H1 (cell line): ENCODE results near the gene BIRC2. TPM values are rescaled to one million over a fixed set of nuclear protein-coding genes. Genes with fewer than 3 reads are reported as not detected.

Source experiments
- CTCF ChIA-PET: fragments of 300-600 bp; sonication (Branson Sonifier 250); formaldehyde crosslinking; loops from one replicate; lab custom pipeline; 2021; ENCODE audit not compliant: partially characterized antibody; lab: Charles Lee
- POLR2A ChIA-PET: fragments of 300-600 bp; sonication (Branson Sonifier 250); formaldehyde crosslinking; loops from one replicate; lab custom pipeline; 2021; ENCODE audit warnings: inconsistent platforms; ENCODE audit not compliant: partially characterized antibody; lab: Charles Lee
- DNase-seq, 2 experiments: peaks; one replicate each; pipeline versions ENCODE4 v3.0.0 to v3.0.0-alpha.2; 2010 to 2022; ENCODE audit warnings: low spot score in 2 of 2, low read depth in 1 of 2, mixed read lengths in 1 of 2
- FAIRE-seq: peaks from 2 replicates; lab custom pipeline; 2011; peaks lifted over from hg19 to GRCh38; lab: Jason Lieb, UNC
- H2AFZ ChIP-seq: 2 replicates; pipeline ENCODE4 v1.8.1; 2012; ENCODE audit warnings: low read length, inconsistent platforms
- H2AK5ac ChIP-seq: 2 replicates; pipeline ENCODE4 v1.6.1; 2013; ENCODE audit warnings: low read depth, low read length
- H2BK120ac ChIP-seq: replicated peaks from 2 replicates; pipeline ENCODE3; 2013; ENCODE audit warnings: low read depth, low read length, inconsistent platforms
- H2BK12ac ChIP-seq: 2 replicates; pipeline ENCODE4 v1.6.1; 2013; ENCODE audit warnings: low read depth, low read length
- H2BK15ac ChIP-seq: 2 replicates; pipeline ENCODE4 v1.6.1; 2013; ENCODE audit warnings: low read length
- H2BK20ac ChIP-seq: 2 replicates; pipeline ENCODE4 v1.6.1; 2013; ENCODE audit warnings: low read length
- H2BK5ac ChIP-seq: 2 replicates; pipeline ENCODE4 v1.6.1; 2013; ENCODE audit warnings: low read depth, low read length
- H3K14ac ChIP-seq: 2 replicates; pipeline ENCODE4 v1.6.1; 2013; ENCODE audit warnings: inconsistent platforms; ENCODE audit not compliant: insufficient read length
- H3K18ac ChIP-seq: 2 replicates; pipeline ENCODE4 v1.6.1; 2013; ENCODE audit warnings: low read length; ENCODE audit errors: extremely low read depth
- H3K23ac ChIP-seq: 2 replicates; pipeline ENCODE4 v1.6.1; 2013; ENCODE audit warnings: inconsistent platforms; ENCODE audit not compliant: insufficient read length
- H3K23me2 ChIP-seq: 2 replicates; pipeline ENCODE4 v1.6.1; 2013; ENCODE audit warnings: low read depth, low read length
- H3K27ac ChIP-seq: 2 replicates; pipeline ENCODE4 v1.6.1; 2011; ENCODE audit warnings: low read depth, low read length, inconsistent platforms
- H3K27me3 ChIP-seq, 4 experiments: replicated peaks in 1 of 4; 1 replicate in 1 of 4; 2 replicates in 3 of 4; pipeline versions ENCODE4 v1.6.1 to v1.8.1; 2011 to 2013; ENCODE audit warnings: low read length in 3 of 4, mild to moderate bottlenecking in 3 of 4, inconsistent platforms in 2 of 4, mixed read lengths in 2 of 4, moderate library complexity in 1 of 4; ENCODE audit not compliant: control insufficient read depth in 3 of 4, insufficient read depth in 3 of 4; ENCODE audit errors: extremely low read depth in 1 of 4
- H3K36me3 ChIP-seq, 4 experiments: 2 replicates each; pipeline versions ENCODE4 v1.6.1 to v1.8.1; 2011 to 2013; ENCODE audit warnings: mild to moderate bottlenecking in 4 of 4, low read length in 3 of 4, moderate library complexity in 2 of 4, control low read depth in 1 of 4, inconsistent platforms in 1 of 4; ENCODE audit not compliant: insufficient read depth in 4 of 4, control insufficient read depth in 2 of 4
- H3K4ac ChIP-seq: replicated peaks from 2 replicates; pipeline ENCODE3; 2013; ENCODE audit warnings: low read length, low read depth, mixed read lengths, inconsistent platforms; ENCODE audit not compliant: insufficient read length
- H3K4me1 ChIP-seq, 4 experiments: replicated peaks in 1 of 4; 1 replicate in 1 of 4; 2 replicates in 3 of 4; pipeline versions ENCODE4 v1.6.1 to v1.8.1; 2011 to 2013; ENCODE audit warnings: low read length in 3 of 4, inconsistent platforms in 2 of 4, mixed read lengths in 1 of 4; ENCODE audit not compliant: insufficient read depth in 4 of 4, control insufficient read depth in 3 of 4
- H3K4me2 ChIP-seq, 2 experiments: 2 replicates each; pipeline versions ENCODE4 v1.6.1 to v1.8.1; 2011 to 2013; ENCODE audit warnings: low read depth in 2 of 2, low read length in 2 of 2, control low read depth in 1 of 2, inconsistent platforms in 1 of 2, mild to moderate bottlenecking in 1 of 2; ENCODE audit not compliant: insufficient read depth in 1 of 2
- H3K4me3 ChIP-seq, 4 experiments: fragments of 200-600, 300-600 bp in 1 of 4; sonication (generic), shearing (Covaris generic), sonication (Bioruptor Twin) in 1 of 4; 2 replicates each; pipeline versions ENCODE4 v1.5.1 to v1.8.1; 2011 to 2016; ENCODE audit warnings: low read length in 4 of 4, low read depth in 3 of 4, control low read depth in 2 of 4, inconsistent platforms in 2 of 4, mild to moderate bottlenecking in 2 of 4, mixed read lengths in 1 of 4, moderate library complexity in 1 of 4; ENCODE audit not compliant: insufficient read depth in 2 of 4; ENCODE audit errors: extremely low read depth in 1 of 4
- H3K56ac ChIP-seq: replicated peaks from 2 replicates; pipeline ENCODE3; 2013; ENCODE audit warnings: low read depth, mild to moderate bottlenecking, mixed read lengths, low read length, inconsistent platforms; ENCODE audit not compliant: insufficient read length
- H3K79me1 ChIP-seq: 2 replicates; pipeline ENCODE4 v1.6.1; 2013; ENCODE audit warnings: low read depth, low read length, control low read depth
- H3K79me2 ChIP-seq, 2 experiments: 2 replicates each; pipeline versions ENCODE4 v1.6.1 to v1.8.1; 2012 to 2013; ENCODE audit warnings: low read length in 2 of 2, mild to moderate bottlenecking in 2 of 2, inconsistent platforms in 1 of 2; ENCODE audit not compliant: insufficient read depth in 2 of 2, control insufficient read depth in 1 of 2
- H3K9ac ChIP-seq, 4 experiments: replicated peaks in 1 of 4; 1 replicate in 1 of 4; 2 replicates in 3 of 4; pipeline versions ENCODE4 v1.6.1 to v1.8.1; 2011 to 2013; ENCODE audit warnings: low read depth in 3 of 4, low read length in 3 of 4, control low read depth in 2 of 4, mild to moderate bottlenecking in 2 of 4, moderate library complexity in 2 of 4, inconsistent platforms in 1 of 4; ENCODE audit errors: extremely low read depth in 1 of 4
- H3K9me3 ChIP-seq, 2 experiments: 2 replicates each; pipeline versions ENCODE4 v1.6.1 to v1.8.1; 2012 to 2013; ENCODE audit warnings: mild to moderate bottlenecking in 2 of 2, moderate library complexity in 2 of 2, control low read depth in 1 of 2, inconsistent platforms in 1 of 2, low read depth in 1 of 2, low read length in 1 of 2, mixed read lengths in 1 of 2; ENCODE audit not compliant: insufficient read depth in 2 of 2
- H4K20me1 ChIP-seq, 2 experiments: replicated peaks in 1 of 2; 2 replicates each; pipeline versions ENCODE3 to v1.8.1; 2011 to 2013; ENCODE audit warnings: inconsistent platforms in 2 of 2, low read length in 2 of 2, mild to moderate bottlenecking in 1 of 2; ENCODE audit not compliant: insufficient read depth in 2 of 2, control insufficient read depth in 1 of 2
- H4K5ac ChIP-seq: 2 replicates; pipeline ENCODE4 v1.6.1; 2013; ENCODE audit warnings: low read length, low read depth, mixed read lengths, inconsistent platforms; ENCODE audit not compliant: insufficient read length
- H4K8ac ChIP-seq: 2 replicates; pipeline ENCODE4 v1.8.0; 2013; ENCODE audit warnings: mild to moderate bottlenecking, moderate library complexity, low read length, inconsistent platforms; ENCODE audit not compliant: insufficient read depth; ENCODE audit errors: extremely low read depth
- H4K91ac ChIP-seq: replicated peaks from 2 replicates; pipeline ENCODE3; 2013; ENCODE audit warnings: low read length, mixed read lengths, inconsistent platforms; ENCODE audit not compliant: insufficient read length
- ASH2L ChIP-seq: fragments of 200-600, 300-600 bp; sonication (generic); IDR thresholded peaks from one replicate; pipeline ENCODE4 v1.7.1; 2017; ENCODE audit warnings: low read length
- BACH1 ChIP-seq: IDR thresholded peaks from 2 replicates; pipeline ENCODE4 v1.6.1; 2012; ENCODE audit warnings: low read length, improper control_type of control experiment
- POU5F1 ChIP-seq: IDR thresholded peaks from 2 replicates; pipeline ENCODE4 v1.6.1; 2011; ENCODE audit warnings: low read depth, mild to moderate bottlenecking, low read length, moderate library complexity
- TEAD4 ChIP-seq: IDR thresholded peaks from 2 replicates; pipeline ENCODE4 v1.6.1; 2012; ENCODE audit warnings: low read depth, low read length, inconsistent platforms, mixed read lengths
- WGBS, 2 experiments: shearing (Covaris generic) in 1 of 2; methylation state at CpG; one replicate each; pipeline versions ENCODE4 v1.1.6 to v1.1.7; 2013 to 2015; ENCODE audit warnings: low lambda C conversion rate in 2 of 2, mixed read lengths in 2 of 2, inconsistent platforms in 1 of 2, low coverage in 1 of 2, missing lambda C conversion rate in 1 of 2; ENCODE audit not compliant: insufficient replicate concordance in 2 of 2, insufficient coverage in 1 of 2, insufficient read length in 1 of 2; ENCODE audit errors: extremely low coverage in 1 of 2, missing lambda C conversion rate in 1 of 2; 5-methylcytosine and 5-hydroxymethylcytosine counted together
- polyA plus RNA-seq, 7 experiments: library from polyadenylated mRNA; depleted of rRNA in 3 of 7; stranded (reverse) in 5 of 7; unstranded in 2 of 7; fragments of >200 nt in 5 of 7; fragments of 200-250 nt in 2 of 7; gene quantifications; 1 replicate in 5 of 7; 2 replicates in 1 of 7; 4 replicates in 1 of 7; pipeline versions ENCODE4 v1.2.1 to v1.2.3, GENCODE V29; 2011 to 2013; ENCODE audit warnings: missing spikeins in 2 of 7, mixed read lengths in 2 of 7
- total RNA-seq: library from RNA; stranded (reverse); fragmentation: NEBNext Ultra II Directional; extraction: Animal tissue kit (Norgen Biotek cat#: 25700); gene quantifications from 2 replicates; pipeline ENCODE4 v1.2.1, GENCODE V29; 2021

The BIRC2 gene
- total and polyA plus RNA-seq, 2 of the 8 experiments (the other 6 are each of a cell fraction or from before 2014, with no cell fraction given) = 18.4 to 24.7 TPM

DNA sequence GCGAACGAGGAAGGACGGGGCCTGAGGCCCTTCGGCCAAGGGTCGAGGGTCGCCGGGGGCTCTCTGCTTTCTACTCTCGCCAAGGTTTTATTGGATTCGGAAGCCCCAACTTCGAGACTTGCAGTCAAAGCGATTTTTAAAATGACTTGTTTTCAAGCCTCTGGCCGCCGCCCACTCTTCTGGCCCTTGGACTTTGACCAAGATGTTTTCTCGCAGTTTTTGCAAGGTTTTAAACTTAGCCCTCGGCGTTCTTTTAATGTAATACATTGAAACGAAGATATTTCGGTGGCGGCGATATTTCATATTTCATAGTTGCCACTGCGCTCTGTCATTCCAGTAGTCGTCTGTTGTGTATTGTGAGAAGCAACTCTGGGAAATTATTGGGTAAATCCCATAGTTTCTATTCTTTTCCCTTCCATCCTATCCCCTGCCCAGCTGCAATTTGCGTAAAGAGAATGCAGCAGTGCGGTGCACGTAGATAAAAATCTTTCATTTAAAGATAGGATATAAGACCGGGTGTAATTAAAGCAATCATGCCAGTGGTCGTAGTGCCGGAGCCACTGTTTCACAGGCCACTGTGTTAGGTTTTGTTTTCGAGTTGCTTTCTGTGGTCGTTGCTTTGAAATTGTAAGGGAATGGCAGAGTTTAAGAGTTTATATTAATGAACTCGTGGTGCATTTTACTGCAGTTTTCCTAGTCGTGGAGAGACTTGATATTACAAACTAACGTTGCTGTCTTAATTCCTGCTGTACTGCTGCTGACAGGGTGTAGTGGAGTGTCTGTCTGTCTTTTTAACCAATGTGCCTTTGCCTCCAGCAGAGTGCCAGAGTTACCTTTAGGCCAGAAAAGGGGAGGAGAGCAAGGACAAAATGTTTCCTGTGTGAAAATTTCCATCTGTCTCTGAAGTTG lies 702 bp downstream of the BIRC2 start:
- POLR2A ChIA-PET = no interaction called here
- Histone ChIP-seq H3K23ac (no peak overlapping the region), H4K5ac (no peak overlapping the region), H2BK120ac (no peak overlapping the region), H2AK5ac (no peak overlapping the region), H3K9ac (peak overlapping the region; percentile 75 to 87 (median 78)), H3K36me3 (peaks cover 0 to 6% (median 1%) of the 10 kb centered on the region in 4 experiments; a peak in 2 of 8 replicates), H3K79me1 (no peaks in the 10 kb centered on the region), H4K8ac (peak overlapping the region; percentile 89; the same call in 1 of the 2 replicates), H4K20me1 (no peaks in the 10 kb centered on the region), H3K18ac (no peak overlapping the region), H3K4me1 (peaks cover 0 to 4% (median 1%) of the 10 kb centered on the region in 4 experiments; a peak in 2 of 7 replicates), H3K4ac (no peak overlapping the region), H2BK5ac (no peak overlapping the region), H2AFZ (no peak overlapping the region), H2BK15ac (no peak overlapping the region), H4K91ac (no peak overlapping the region), H3K4me3 (peak overlapping the region; percentile 73 to 92 (median 84)), H2BK20ac (no peak overlapping the region), H3K79me2 (peaks cover 7 to 21% of the 10 kb centered on the region in 2 experiments), H3K9me3 (no peaks in the 10 kb centered on the region), H2BK12ac (no peak overlapping the region), H3K4me2 (peak overlapping the region; percentile 78 to 99), H3K27ac (peak overlapping the region; percentile 71; the same call in 1 of the 2 replicates), H3K23me2 (peaks cover 3% of the 10 kb centered on the region), H3K14ac (no peak overlapping the region), H3K56ac (no peak overlapping the region), H3K27me3 (no peaks in the 10 kb centered on the region)
- 8% methylated on average over 28 of the region's 33 CpGs; no CpG with 5 or more reads in 1 of the 2 experiments for WGBS, 2 experiments
- no peak for TF ChIP-seq BACH1
- peak; percentile 69 for TF ChIP-seq ASH2L
- no peak for TF ChIP-seq TEAD4
- TF ChIP-seq POU5F1 = no peak
- no peak for DNase-seq
- FAIRE-seq = peak; percentile 19
- CTCF ChIA-PET = interaction anchor here (0.9 to 2.6 kb wide), 6 partner anchors 14 to 319 kb away, joined by 3 to 7 read pairs (median 4); no protein-coding TSS in a partner anchor
